Mammary epithelial cell (primary cell): Measurements from ENCODE around the gene HDGFL3.

Experiments used
- EZH2 ChIP-seq: IDR thresholded peaks from 2 replicates; pipeline ENCODE4 v1.6.1; 2012; ENCODE audit warnings: low read length, inconsistent platforms, borderline replicate concordance
- TF ChIP-seq, protein P1 (sequence below), 2 donors: IDR thresholded peaks in 1 of 2; conservative IDR thresholded peaks in 1 of 2; 2 replicates each; pipeline ENCODE4 v1.5.1; 2011 to 2012; ENCODE audit warnings: inconsistent platforms in 2 of 2, low read length in 2 of 2, mild to moderate bottlenecking in 2 of 2, control low read depth in 1 of 2, low read depth in 1 of 2; ENCODE audit not compliant: insufficient read depth in 1 of 2; ENCODE audit errors: extremely low read depth in 1 of 2

DNA sequence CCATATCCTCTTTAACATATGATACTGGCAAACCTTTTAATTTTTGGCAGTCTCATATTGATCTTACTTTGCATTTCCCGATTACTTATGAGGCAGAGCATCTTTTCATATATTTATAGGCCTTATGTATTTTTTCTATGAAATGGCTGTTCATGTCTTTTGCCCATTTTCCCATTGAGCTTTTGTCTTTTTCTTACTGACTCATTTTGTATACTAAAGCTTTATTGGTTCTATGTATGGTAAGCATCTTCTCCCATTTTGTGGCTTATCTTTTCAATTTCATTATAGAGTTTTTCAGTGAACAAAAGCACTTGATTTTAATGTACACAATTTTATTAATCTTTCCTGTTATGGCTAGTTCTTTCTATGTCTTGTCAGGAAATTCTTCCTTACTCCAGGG, 17.2 kb downstream of the HDGFL3 start:
- TF ChIP-seq, protein P1, sequence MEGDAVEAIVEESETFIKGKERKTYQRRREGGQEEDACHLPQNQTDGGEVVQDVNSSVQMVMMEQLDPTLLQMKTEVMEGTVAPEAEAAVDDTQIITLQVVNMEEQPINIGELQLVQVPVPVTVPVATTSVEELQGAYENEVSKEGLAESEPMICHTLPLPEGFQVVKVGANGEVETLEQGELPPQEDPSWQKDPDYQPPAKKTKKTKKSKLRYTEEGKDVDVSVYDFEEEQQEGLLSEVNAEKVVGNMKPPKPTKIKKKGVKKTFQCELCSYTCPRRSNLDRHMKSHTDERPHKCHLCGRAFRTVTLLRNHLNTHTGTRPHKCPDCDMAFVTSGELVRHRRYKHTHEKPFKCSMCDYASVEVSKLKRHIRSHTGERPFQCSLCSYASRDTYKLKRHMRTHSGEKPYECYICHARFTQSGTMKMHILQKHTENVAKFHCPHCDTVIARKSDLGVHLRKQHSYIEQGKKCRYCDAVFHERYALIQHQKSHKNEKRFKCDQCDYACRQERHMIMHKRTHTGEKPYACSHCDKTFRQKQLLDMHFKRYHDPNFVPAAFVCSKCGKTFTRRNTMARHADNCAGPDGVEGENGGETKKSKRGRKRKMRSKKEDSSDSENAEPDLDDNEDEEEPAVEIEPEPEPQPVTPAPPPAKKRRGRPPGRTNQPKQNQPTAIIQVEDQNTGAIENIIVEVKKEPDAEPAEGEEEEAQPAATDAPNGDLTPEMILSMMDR (conservative IDR thresholded peaks at IDR 0.05 in 1 of 2, IDR thresholded peaks at IDR 0.05 in 1 of 2; ENCODE audit: extremely low read depth in 1 of 2, insufficient read depth in 1 of 2, low read depth in 1 of 2, low read length in 2 of 2), result no peak
- TF ChIP-seq EZH2, result no peak
